Mononuclear cell (primary cell): Measurements from ENCODE around the gene MAST4. TPM values are rescaled to one million over a fixed set of nuclear protein-coding genes. Genes with fewer than 3 reads are reported as not detected.

ENCODE experiments used
- H3K27me3 ChIP-seq: 2 replicates; pipeline ENCODE4 v1.6.0; 2011; ENCODE audit warnings: low read length, control low read depth; ENCODE audit not compliant: insufficient read depth
- H3K4me1 ChIP-seq: 2 replicates; pipeline ENCODE4 v1.5.1; 2011; ENCODE audit warnings: mild to moderate bottlenecking, low read length, control low read depth; ENCODE audit not compliant: insufficient read depth
- H3K4me3 ChIP-seq: 2 replicates; pipeline ENCODE4 v1.5.1; 2011; ENCODE audit warnings: mild to moderate bottlenecking, low read length, moderate library complexity
- H3K9me3 ChIP-seq: 2 replicates; pipeline ENCODE4 v1.5.1; 2011; ENCODE audit warnings: low read depth, mild to moderate bottlenecking, control low read depth, low read length
- total RNA-seq: library from RNA; depleted of rRNA; stranded (reverse); fragments of >200 nt; gene quantifications from one replicate; pipeline ENCODE4 v1.2.3, GENCODE V29; 2012

MAST4 gene
- total RNA-seq, 1 donor = 8.4 TPM

DNA sequence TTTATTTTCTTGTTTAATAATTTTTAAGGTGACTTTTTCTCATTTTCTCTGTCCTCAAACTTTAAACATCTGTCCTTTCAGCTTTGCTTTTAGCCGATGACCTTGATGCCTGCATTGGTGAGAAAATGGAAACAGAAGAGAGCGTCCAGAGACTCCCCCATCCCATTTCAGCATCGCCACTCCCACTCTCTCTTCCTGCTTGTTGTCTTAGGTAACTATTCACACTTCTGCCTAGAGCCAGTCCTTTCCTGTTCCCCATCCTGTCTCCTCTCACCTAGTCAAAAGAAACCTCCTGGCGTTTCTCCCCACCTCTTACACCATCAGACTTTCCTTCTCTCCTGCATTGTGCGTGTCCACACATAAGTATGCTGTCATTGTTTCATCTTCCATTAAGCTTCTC is 124.6 kb downstream of the MAST4 start:
- H3K27me3 ChIP-seq = no peaks in the 10 kb centered on the region
- no peak overlapping the region for H3K4me3 ChIP-seq
- H3K4me1 ChIP-seq = peaks cover 27% of the 10 kb centered on the region
- no peaks in the 10 kb centered on the region for H3K9me3 ChIP-seq

GRCh38 chr5:66722686-66723085 is 126.5 kb downstream of the MAST4 start:
- Histone ChIP-seq H3K27me3 (no peaks in the 10 kb centered on the region), H3K9me3 (no peaks in the 10 kb centered on the region), H3K4me3 (no peak overlapping the region), H3K4me1 (peaks cover 27% of the 10 kb centered on the region)

DNA sequence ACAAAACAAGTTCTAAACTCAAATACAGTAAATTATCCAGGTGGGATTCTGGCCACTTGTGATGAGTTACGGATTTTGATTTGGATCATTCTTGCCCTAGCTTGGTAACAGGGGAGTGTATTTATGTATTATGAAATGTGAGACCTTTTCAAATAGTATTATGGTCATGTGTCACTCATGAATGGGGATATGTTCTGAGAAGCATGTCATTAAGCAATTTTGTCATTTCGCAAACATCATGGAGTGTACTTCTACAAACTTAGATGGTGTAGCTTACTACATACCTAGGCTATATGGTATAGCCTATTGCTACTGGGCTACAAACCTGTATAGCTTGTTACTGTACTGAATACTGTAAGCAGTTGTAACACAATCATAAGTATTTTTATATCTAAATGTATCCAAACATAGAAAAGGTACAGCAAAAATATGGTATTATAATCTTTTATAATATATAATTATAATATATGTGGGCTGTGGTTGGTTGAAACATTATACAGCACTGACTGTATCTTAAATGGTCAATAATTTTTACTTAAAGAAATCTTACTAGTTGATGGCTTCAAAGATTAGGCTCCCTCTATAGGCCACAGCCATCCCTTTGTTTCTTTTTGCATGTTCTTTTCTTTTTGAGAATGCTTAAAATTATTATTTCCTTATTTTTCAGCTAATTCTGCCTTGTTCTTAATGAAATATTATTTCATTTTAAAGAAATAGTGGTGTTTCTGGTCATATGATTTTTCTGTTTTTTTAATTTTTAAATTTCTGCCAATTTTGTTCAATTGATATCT is 128.4 kb downstream of the MAST4 start:
- H3K9me3 ChIP-seq = no peaks in the 10 kb centered on the region
- peaks cover 18% of the 10 kb centered on the region for H3K4me1 ChIP-seq
- H3K27me3 ChIP-seq = no peaks in the 10 kb centered on the region
- H3K4me3 ChIP-seq = no peak overlapping the region

GRCh38 chr5:66727630-66728029 is 131.4 kb downstream of the MAST4 start:
- no peak overlapping the region for H3K4me3 ChIP-seq
- no peaks in the 10 kb centered on the region for H3K27me3 ChIP-seq
- H3K9me3 ChIP-seq = no peaks in the 10 kb centered on the region
- H3K4me1 ChIP-seq = peaks cover 16% of the 10 kb centered on the region

DNA sequence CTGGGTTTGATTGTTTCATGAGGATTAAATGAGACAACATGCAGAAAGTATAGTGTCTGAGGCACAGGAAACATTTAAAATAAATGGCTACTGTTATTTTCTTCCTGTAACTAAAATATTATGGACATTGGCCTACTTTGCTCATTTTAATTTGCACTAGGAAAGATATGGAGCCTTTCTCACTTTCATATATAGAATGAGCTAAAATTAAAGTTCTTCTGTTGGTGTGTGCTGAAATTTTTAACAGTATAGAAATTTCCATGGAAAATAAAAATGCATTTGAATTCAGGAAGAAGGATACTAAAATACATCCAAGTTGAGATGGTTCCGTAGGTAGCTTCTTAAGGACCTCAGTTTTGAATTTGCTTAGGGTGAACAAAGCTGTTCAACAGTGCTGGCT is 131.9 kb downstream of the MAST4 start:
- Histone ChIP-seq H3K4me1 (peaks cover 12% of the 10 kb centered on the region), H3K4me3 (no peak overlapping the region), H3K27me3 (no peaks in the 10 kb centered on the region), H3K9me3 (no peaks in the 10 kb centered on the region)

DNA sequence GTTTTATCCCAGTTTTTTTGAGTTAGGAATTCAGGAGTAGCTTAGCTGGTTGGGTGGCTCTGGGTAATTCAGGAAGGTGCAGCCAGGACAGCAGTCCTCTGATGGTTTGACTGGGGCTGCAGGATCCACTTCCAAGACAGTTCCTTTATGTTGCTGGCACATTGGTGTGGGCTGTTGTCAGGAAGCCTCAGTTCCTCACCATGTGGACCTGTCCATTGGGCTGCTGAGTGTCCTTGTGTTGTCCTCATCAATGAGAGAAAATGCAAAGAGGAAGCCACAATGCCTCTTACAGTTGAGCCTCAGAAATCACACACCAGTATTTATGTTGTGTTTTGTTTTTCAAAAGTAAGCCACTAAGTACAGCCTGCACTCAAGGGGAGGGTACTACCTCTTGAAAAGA is 140.9 kb downstream of the MAST4 start:
- Histone ChIP-seq H3K9me3 (no peaks in the 10 kb centered on the region), H3K4me3 (no peak overlapping the region), H3K27me3 (no peaks in the 10 kb centered on the region), H3K4me1 (peaks cover 16% of the 10 kb centered on the region)

GRCh38 chr5:66738136-66738535 is 141.9 kb downstream of the MAST4 start:
- Histone ChIP-seq H3K4me3 (no peak overlapping the region), H3K9me3 (no peaks in the 10 kb centered on the region), H3K4me1 (peaks cover 16% of the 10 kb centered on the region), H3K27me3 (no peaks in the 10 kb centered on the region)

DNA sequence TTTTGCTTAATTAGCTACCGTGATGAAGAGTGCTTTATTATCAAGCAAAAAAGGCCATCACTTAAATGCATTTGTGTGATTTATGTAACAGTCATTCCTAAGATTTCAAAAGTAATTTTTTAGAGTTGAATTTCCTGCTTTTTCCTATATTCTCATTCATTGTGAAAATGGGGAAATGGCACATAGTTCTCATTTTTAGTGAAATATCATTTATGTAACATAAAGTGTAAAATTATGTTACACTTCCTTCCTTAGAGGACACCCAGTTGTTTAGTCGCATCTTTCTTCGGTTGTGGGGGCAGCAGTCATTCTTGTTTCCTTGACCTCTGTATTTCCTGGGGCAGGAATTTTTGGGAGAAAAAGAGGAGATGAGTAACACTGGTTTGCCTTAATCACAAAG is 142.8 kb downstream of the MAST4 start:
- Histone ChIP-seq H3K9me3 (no peaks in the 10 kb centered on the region), H3K27me3 (no peaks in the 10 kb centered on the region), H3K4me3 (no peak overlapping the region)

GRCh38 chr5:66739951-66740350 is 143.8 kb downstream of the MAST4 start:
- no peaks in the 10 kb centered on the region for H3K9me3 ChIP-seq
- H3K4me1 ChIP-seq = peaks cover 19% of the 10 kb centered on the region
- no peaks in the 10 kb centered on the region for H3K27me3 ChIP-seq

More for the DNA sequence above, 142.8 kb downstream of the MAST4 start:
- peaks cover 19% of the 10 kb centered on the region for H3K4me1 ChIP-seq

DNA sequence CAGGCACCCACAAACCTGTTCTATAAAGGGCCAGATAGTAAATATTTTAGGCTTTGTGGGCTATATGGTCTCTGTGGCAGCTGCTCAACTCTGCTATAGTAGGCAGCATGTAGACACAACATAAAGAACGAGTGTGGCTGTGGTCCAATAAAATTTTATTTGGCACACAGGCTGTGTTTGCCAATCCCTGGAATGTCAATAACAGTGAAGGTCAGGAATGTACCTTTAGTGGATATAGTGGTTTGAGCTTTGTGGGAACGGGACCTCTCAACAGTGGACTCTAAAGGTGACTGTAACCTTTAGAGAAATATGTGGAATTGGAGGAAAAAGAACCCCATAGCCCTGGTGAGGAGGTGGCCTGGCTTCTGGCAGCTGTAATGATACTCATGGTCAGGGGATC is 145.2 kb downstream of the MAST4 start:
- Histone ChIP-seq H3K27me3 (no peaks in the 10 kb centered on the region), H3K9me3 (no peaks in the 10 kb centered on the region), H3K4me1 (peaks cover 19% of the 10 kb centered on the region), H3K4me3 (no peak overlapping the region)

More at GRCh38 chr5:66739951-66740350, 143.8 kb downstream of the MAST4 start:
- H3K4me3 ChIP-seq = no peak overlapping the region

DNA sequence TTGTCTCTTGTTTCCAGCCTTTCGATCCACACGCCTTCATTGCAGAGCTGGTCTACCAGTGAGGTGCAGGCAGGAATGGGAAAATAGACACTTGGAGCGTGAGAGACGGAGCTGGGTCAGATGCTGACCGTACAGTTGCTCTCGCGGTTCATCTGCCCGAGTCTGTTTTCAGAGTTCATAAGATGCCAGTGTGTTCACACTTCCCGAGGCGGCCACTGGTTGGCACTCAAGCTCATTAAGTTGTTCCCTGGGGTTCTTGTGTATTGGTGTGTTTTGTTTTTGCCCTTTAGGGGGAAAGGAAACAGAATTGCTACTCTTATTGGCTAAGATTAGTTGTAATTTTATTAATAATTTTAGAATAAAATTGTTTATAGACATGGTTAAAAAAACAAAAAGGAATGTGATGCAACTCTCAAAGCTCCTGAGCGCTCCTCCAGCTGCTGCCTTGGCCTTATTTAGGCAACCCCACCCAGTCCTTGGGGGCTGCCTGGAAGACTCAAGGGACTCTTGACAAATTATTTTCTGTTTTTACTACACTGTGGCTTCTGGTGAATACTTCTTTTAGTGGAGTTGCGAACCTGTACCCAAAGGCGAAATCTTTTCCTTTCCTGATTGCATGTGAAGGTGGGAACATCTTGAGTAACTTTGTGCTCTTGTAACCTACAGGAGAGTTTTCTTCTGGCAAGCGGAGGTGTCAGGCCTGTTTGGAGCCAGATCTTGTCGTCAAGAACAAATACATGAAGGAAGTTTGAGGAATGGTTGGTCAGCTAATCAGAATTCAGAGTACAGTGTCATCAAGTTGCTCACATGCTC is 146.1 kb downstream of the MAST4 start:
- Histone ChIP-seq H3K9me3 (no peaks in the 10 kb centered on the region), H3K27me3 (no peaks in the 10 kb centered on the region), H3K4me1 (peaks cover 19% of the 10 kb centered on the region), H3K4me3 (no peak overlapping the region)

DNA sequence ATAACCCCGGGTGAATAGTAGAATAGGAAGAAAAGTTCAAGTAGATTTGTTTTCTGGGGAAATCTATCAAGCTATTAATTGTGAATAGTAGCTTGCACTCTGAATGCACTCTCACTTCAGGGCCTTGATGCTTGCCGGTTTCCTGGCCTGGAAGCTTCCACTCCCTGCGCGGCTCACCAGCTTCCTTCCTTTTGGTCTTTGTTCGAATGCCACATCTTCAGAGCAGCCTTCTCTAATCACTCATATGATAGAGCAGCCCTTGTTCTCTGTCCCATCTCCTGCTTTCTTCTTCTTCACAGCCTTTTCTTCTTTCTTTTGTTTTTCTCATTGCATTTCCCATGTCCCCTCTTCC is 146.7 kb downstream of the MAST4 start:
- no peaks in the 10 kb centered on the region for H3K27me3 ChIP-seq
- no peak overlapping the region for H3K4me3 ChIP-seq
- no peaks in the 10 kb centered on the region for H3K9me3 ChIP-seq
- H3K4me1 ChIP-seq = peaks cover 19% of the 10 kb centered on the region

GRCh38 chr5:66743344-66743743 is 147.2 kb downstream of the MAST4 start:
- H3K27me3 ChIP-seq = no peaks in the 10 kb centered on the region
- H3K9me3 ChIP-seq = no peaks in the 10 kb centered on the region
- H3K4me3 ChIP-seq = no peak overlapping the region
- H3K4me1 ChIP-seq = peaks cover 17% of the 10 kb centered on the region

- Histone ChIP-seq H3K4me3 (no peak overlapping the region), H3K4me1 (peaks cover 13% of the 10 kb centered on the region), H3K9me3 (no peaks in the 10 kb centered on the region), H3K27me3 (no peaks in the 10 kb centered on the region)
These were observed 147.8 kb downstream of the MAST4 start for GRCh38 chr5:66744040-66744439.

DNA sequence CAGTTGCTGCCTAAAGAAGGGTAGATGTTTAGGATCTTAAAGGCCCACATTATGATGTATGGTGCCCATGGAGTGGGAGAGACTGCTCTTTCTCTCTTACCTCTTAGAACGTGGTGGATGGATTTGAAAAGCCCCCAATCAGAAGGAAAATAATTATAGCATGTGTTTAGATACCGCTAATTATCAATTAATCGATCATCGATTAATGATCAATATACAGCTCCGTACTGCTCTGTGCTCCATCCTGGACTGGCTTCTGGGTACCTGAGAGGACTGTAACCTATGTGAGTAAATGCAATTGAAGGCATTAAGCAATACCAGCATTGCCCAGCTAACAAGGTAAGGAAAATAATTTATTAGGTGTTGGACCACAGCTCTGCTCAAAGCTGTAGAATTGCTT is 149.1 kb downstream of the MAST4 start:
- H3K4me3 ChIP-seq = no peak overlapping the region
- H3K4me1 ChIP-seq = peaks cover 3% of the 10 kb centered on the region
- H3K9me3 ChIP-seq = no peaks in the 10 kb centered on the region
- H3K27me3 ChIP-seq = no peaks in the 10 kb centered on the region
